Measurements from ENCODE around the gene MAGI2. TPM values are rescaled to one million over a fixed set of nuclear protein-coding genes. Genes with fewer than 3 reads are reported as not detected.

The MAGI2 gene
- total RNA-seq, 1 experiment from 2014 or later: 0.22 TPM

DNA sequence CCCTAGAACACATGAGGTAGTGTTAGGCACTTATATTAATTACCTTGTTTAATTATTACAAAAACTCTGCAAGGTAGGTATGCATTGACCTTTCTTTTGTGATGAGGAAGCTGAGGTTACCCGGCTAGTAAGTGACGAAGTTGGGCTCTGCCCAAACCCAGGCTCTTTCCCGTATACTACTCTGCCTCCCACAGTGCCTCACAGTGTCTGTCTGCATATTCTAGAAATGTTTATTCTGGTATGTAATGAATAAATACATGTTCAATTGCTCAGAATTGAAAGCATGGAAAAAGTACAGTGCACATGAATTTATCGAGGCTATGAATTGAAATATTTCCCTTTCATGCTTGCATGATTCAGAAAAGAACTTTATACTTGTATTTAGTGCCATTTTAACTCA, 1350.0 kb downstream of the MAGI2 start:
- Histone ChIP-seq H3K4me1 (ENCODE audit: control insufficient read depth in 1 of 2, insufficient read depth in 2 of 2, low read length in 2 of 2) (no peaks in the 10 kb centered on the region), H3K4me3 (replicated peaks in 1 of 2; ENCODE audit: low read depth in 1 of 2, low read length in 2 of 2) (no peak overlapping the region), H2AFZ (ENCODE audit: low read depth, low read length, poor library complexity, severe bottlenecking) (no peak overlapping the region), H3K9me2 (ENCODE audit: insufficient read depth) (no peaks in the 10 kb centered on the region), H4K20me1 (ENCODE audit: insufficient read depth) (no peaks in the 10 kb centered on the region), H3K27me3 (ENCODE audit: insufficient read depth, low read length) (peaks cover 20% of the 10 kb centered on the region; the same call in 1 of the 2 replicates), H3K9me3 (ENCODE audit: control insufficient read depth in 1 of 2, insufficient read depth in 1 of 2, low read depth in 1 of 2, low read length in 2 of 2) (no peaks in the 10 kb centered on the region), H3K79me2 (ENCODE audit: insufficient read depth, low read length) (no peaks in the 10 kb centered on the region), H3K36me3 (ENCODE audit: control insufficient read depth in 1 of 2, insufficient read depth in 2 of 2, low read length in 2 of 2) (no peaks in the 10 kb centered on the region), H3K9ac (ENCODE audit: low read length) (no peak overlapping the region), H3K27ac (ENCODE audit: low read depth, low read length) (no peak overlapping the region), H3K4me2 (ENCODE audit: low read length) (no peak overlapping the region)
- ChIA-PET RAD21 (ENCODE audit: low non-redundant PET in 1 of 2, low total read pairs in 2 of 2, uncharacterized antibody in 2 of 2, unreplicated experiment in 2 of 2) (no interaction called here), CTCF (no interaction called here), POLR2A (no interaction called here)
- DNase-seq (ENCODE audit: low read depth, low spot score) (no peak), ATAC-seq (no peak)
- no TSS peak for BruUV-seq (replicated peaks)
- intact Hi-C loops (cut with micrococcal nuclease): no loop called here
- no peak for TF ChIP-seq CEBPB (IDR thresholded peaks at IDR 0.05; ENCODE audit: low read depth)
- TF ChIP-seq ZFX (IDR thresholded peaks at IDR 0.05): no peak
- no peak for TF ChIP-seq YY1 (IDR thresholded peaks at IDR 0.05; ENCODE audit: extremely low read depth, insufficient replicate concordance, low read depth, low read length)
- TF ChIP-seq RAD21 (IDR thresholded peaks at IDR 0.05; ENCODE audit: low read depth): no peak
- no peak for TF ChIP-seq TCF7L2 (IDR thresholded peaks at IDR 0.05; ENCODE audit: borderline replicate concordance, extremely low read depth, insufficient read depth, insufficient read length)
- TF ChIP-seq ELF1 (IDR thresholded peaks at IDR 0.05; ENCODE audit: borderline replicate concordance, low read depth): no peak
- TF ChIP-seq, protein P1, sequence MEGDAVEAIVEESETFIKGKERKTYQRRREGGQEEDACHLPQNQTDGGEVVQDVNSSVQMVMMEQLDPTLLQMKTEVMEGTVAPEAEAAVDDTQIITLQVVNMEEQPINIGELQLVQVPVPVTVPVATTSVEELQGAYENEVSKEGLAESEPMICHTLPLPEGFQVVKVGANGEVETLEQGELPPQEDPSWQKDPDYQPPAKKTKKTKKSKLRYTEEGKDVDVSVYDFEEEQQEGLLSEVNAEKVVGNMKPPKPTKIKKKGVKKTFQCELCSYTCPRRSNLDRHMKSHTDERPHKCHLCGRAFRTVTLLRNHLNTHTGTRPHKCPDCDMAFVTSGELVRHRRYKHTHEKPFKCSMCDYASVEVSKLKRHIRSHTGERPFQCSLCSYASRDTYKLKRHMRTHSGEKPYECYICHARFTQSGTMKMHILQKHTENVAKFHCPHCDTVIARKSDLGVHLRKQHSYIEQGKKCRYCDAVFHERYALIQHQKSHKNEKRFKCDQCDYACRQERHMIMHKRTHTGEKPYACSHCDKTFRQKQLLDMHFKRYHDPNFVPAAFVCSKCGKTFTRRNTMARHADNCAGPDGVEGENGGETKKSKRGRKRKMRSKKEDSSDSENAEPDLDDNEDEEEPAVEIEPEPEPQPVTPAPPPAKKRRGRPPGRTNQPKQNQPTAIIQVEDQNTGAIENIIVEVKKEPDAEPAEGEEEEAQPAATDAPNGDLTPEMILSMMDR (IDR thresholded peaks at IDR 0.05 in 2 of 3, conservative IDR thresholded peaks at IDR 0.05 in 1 of 3; ENCODE audit: borderline replicate concordance in 1 of 3, insufficient read depth in 1 of 3, low read depth in 2 of 3, low read length in 2 of 3): no peak
- no peak for TF ChIP-seq EZH2phosphoT487 (IDR thresholded peaks at IDR 0.05; ENCODE audit: borderline replicate concordance)
- no peak for TF ChIP-seq ZNF274 (IDR thresholded peaks at IDR 0.05; ENCODE audit: low read depth, low read length)
- no peak for TF ChIP-seq SRF (IDR thresholded peaks at IDR 0.05; ENCODE audit: low read depth)
- TF ChIP-seq SP1 (IDR thresholded peaks at IDR 0.05; ENCODE audit: low read depth): no peak
- no peak for TF ChIP-seq SIN3A (IDR thresholded peaks at IDR 0.05; ENCODE audit: low read depth)
- TF ChIP-seq POLR2A (IDR thresholded peaks at IDR 0.05; ENCODE audit: borderline replicate concordance, extremely low read depth, insufficient read depth, insufficient read length): no peak
- TF ChIP-seq, protein P2, sequence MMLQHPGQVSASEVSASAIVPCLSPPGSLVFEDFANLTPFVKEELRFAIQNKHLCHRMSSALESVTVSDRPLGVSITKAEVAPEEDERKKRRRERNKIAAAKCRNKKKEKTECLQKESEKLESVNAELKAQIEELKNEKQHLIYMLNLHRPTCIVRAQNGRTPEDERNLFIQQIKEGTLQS (IDR thresholded peaks at IDR 0.05): no peak
- TF ChIP-seq CBX3 (IDR thresholded peaks at IDR 0.05; ENCODE audit: low read depth): no peak
- TF ChIP-seq ZBTB33 (IDR thresholded peaks at IDR 0.05; ENCODE audit: extremely low read depth, insufficient replicate concordance, low read length): no peak
